ENCODE results near the gene PRKN. TPM values are rescaled to one million over a fixed set of nuclear protein-coding genes. Genes with fewer than 3 reads are reported as not detected.

The PRKN gene
- total and polyA plus RNA-seq, 2 donors (not counting 3 experiments of a cell fraction or from before 2014, with no cell fraction given): 0.06 TPM; not detected in 1

DNA sequence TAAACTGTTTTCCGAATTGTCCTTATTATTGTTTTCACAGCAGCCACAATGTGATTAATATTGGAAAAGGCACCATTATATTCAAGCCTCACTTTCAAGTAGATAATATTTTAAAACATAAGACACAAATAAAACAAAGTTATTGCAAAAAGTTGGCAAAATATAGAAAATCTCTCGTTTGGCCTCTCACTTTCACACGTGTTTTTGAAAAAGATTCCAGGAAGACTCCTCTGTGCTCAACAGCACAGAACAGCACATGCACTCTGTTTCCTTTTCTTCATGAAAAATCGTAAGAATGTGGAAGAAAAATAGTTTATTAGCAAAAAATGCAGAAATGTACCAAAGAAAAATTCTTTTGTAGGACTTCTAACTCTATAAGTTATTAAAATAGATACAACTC lies 46.7 kb downstream of the PRKN start:
- DNase-seq (ENCODE audit: low read depth, low spot score): no peak
- no peak overlapping the region for H3K9ac ChIP-seq (replicated peaks; ENCODE audit: extremely low read depth, insufficient read depth, low read length)
- POLR2A ChIA-PET: no interaction called here
- no peak overlapping the region for H3K4me2 ChIP-seq (ENCODE audit: insufficient read depth, low read length)
- H3K4me3 ChIP-seq (replicated peaks in 1 of 3; ENCODE audit: insufficient read depth in 1 of 3, low read depth in 1 of 3, low read length in 3 of 3): no peak overlapping the region
- FAIRE-seq: no peak
- no peaks in the 10 kb centered on the region for H4K20me1 ChIP-seq (replicated peaks; ENCODE audit: control insufficient read depth, extremely low read depth, insufficient read depth, low read length)
- no peak overlapping the region for H3K27ac ChIP-seq (ENCODE audit: insufficient read depth, low read depth, low read length)
- H3K9me3 ChIP-seq (replicated peaks; ENCODE audit: control insufficient read depth, insufficient read depth, low read length): no peaks in the 10 kb centered on the region
- intact Hi-C loops (cut with micrococcal nuclease) (no loop called here), dilution Hi-C loops (cut with MboI; ENCODE audit: extremely low pct_ligation_motif_present, low sequenced_read_pairs) (no loop called here)
- no peak for TF ChIP-seq JUN (IDR thresholded peaks at IDR 0.05; ENCODE audit: borderline replicate concordance, insufficient read depth, insufficient read length, low read depth)
- TF ChIP-seq MAX (IDR thresholded peaks at IDR 0.05; ENCODE audit: insufficient read depth, insufficient read length): no peak
- no peak for TF ChIP-seq EZH2 (IDR thresholded peaks at IDR 0.05; ENCODE audit: borderline replicate concordance, low read depth, low read length, severe bottlenecking)
- TF ChIP-seq FOS (IDR thresholded peaks at IDR 0.05; ENCODE audit: borderline replicate concordance, insufficient read depth, low read length): no peak
- no peak for TF ChIP-seq POLR2A (IDR thresholded peaks at IDR 0.05; ENCODE audit: low read depth, low read length)
- TF ChIP-seq CTCF (IDR thresholded peaks at IDR 0.05; ENCODE audit: extremely low read depth in 1 of 2, insufficient read depth in 1 of 2, low read depth in 1 of 2, low read length in 2 of 2): no peak
- no peak for TF ChIP-seq POLR2AphosphoS5 (IDR thresholded peaks at IDR 0.05; ENCODE audit: insufficient read depth, low read depth, low read length)
- TF ChIP-seq GATA2 (IDR thresholded peaks at IDR 0.05; ENCODE audit: insufficient read depth, insufficient read length, low read depth, low read length): no peak
- H3K9me1 ChIP-seq (replicated peaks; ENCODE audit: control insufficient read depth, extremely low read depth, insufficient read depth, low read length): no peaks in the 10 kb centered on the region
- CTCF ChIA-PET: no interaction called here
- BruUV-seq (replicated peaks): no TSS peak
- no peak overlapping the region for H2AFZ ChIP-seq (ENCODE audit: low read depth, low read length)
- H3K79me2 ChIP-seq (ENCODE audit: control insufficient read depth, insufficient read depth, low read length): no peaks in the 10 kb centered on the region
- no peaks in the 10 kb centered on the region for H3K36me3 ChIP-seq (ENCODE audit: control insufficient read depth in 2 of 2, extremely low read depth in 1 of 2, insufficient read depth in 2 of 2, low read length in 2 of 2)
- no peaks in the 10 kb centered on the region for H3K27me3 ChIP-seq (ENCODE audit: control insufficient read depth in 2 of 2, insufficient read depth in 2 of 2, low read length in 2 of 2)
- H3K4me1 ChIP-seq (ENCODE audit: control insufficient read depth, extremely low read depth, insufficient read depth, low read length): no peaks in the 10 kb centered on the region

Data from endothelial cell of umbilical vein (primary cell).